A673 (cell line): Measurements from ENCODE around the gene ASB10. TPM values are rescaled to one million over a fixed set of nuclear protein-coding genes. Genes with fewer than 3 reads are reported as not detected.

Experiments
- BruUV-seq: library from RNA; stranded (reverse); fragments of 400-500 nt; replicated peaks from 2 replicates; lab custom pipeline; 2021; lab: Mats Ljungman, UMichigan
- CTCF ChIA-PET: fragments of 300-600 bp; sonication (Branson Sonifier 250); formaldehyde crosslinking; loops from one replicate; lab custom pipeline; 2022; ENCODE audit warnings: antibody characterized with exemption; lab: Charles Lee
- POLR2A ChIA-PET: fragments of 300-600 bp; sonication (Branson Sonifier 250); formaldehyde crosslinking; loops from one replicate; lab custom pipeline; 2022; ENCODE audit warnings: antibody characterized with exemption; ENCODE audit not compliant: low non-redundant PET; lab: Charles Lee
- DNase-seq: peaks from one replicate; pipeline ENCODE4 v3.0.0-alpha.2; 2015; ENCODE audit warnings: low spot score
- H3K27ac ChIP-seq: fragments of 200-600 bp; sonication (generic); 2 replicates; pipeline ENCODE4 v1.5.1; 2016; ENCODE audit warnings: mixed run types, low read depth, mild to moderate bottlenecking, mixed read lengths, antibody characterized with exemption, low read length; ENCODE audit not compliant: poor library complexity, severe bottlenecking
- H3K27me3 ChIP-seq: fragments of 200-600 bp; sonication (generic); replicated peaks from 2 replicates; pipeline ENCODE4 v1.6.1; 2017; ENCODE audit warnings: mixed run types, low read depth, mild to moderate bottlenecking, mixed read lengths, antibody characterized with exemption, low read length; ENCODE audit not compliant: insufficient read depth, poor library complexity
- H3K36me3 ChIP-seq: fragments of 200-600 bp; sonication (generic); 2 replicates; pipeline ENCODE4 v1.6.1; 2016; ENCODE audit warnings: mixed run types, mild to moderate bottlenecking, mixed read lengths, antibody characterized with exemption, low read length; ENCODE audit not compliant: insufficient read depth, poor library complexity, severe bottlenecking
- H3K4me1 ChIP-seq: fragments of 200-600 bp; sonication (generic); 2 replicates; pipeline ENCODE4 v1.6.1; 2017; ENCODE audit warnings: mixed run types, mild to moderate bottlenecking, mixed read lengths, antibody characterized with exemption, low read length; ENCODE audit not compliant: insufficient read depth, poor library complexity, severe bottlenecking
- H3K4me3 ChIP-seq: fragments of 200-600 bp; sonication (generic); 2 replicates; pipeline ENCODE4 v1.5.1; 2016; ENCODE audit warnings: low read depth, mixed run types, mild to moderate bottlenecking, mixed read lengths, low read length; ENCODE audit not compliant: poor library complexity, severe bottlenecking
- H3K9me3 ChIP-seq: fragments of 200-600 bp; sonication (generic); 2 replicates; pipeline ENCODE4 v1.6.1; 2016; ENCODE audit warnings: mixed run types, low read depth, mild to moderate bottlenecking, mixed read lengths, antibody characterized with exemption, low read length; ENCODE audit not compliant: poor library complexity, severe bottlenecking
- CTCF ChIP-seq: fragments of 300-800, 200-600 bp; sonication (generic); conservative IDR thresholded peaks from 2 replicates; pipeline ENCODE4 v1.5.1; 2017; ENCODE audit warnings: low read depth, mild to moderate bottlenecking, antibody characterized with exemption, low read length, moderate library complexity, mixed read lengths
- EZH2 ChIP-seq: fragments of 200-600 bp; sonication (generic); IDR thresholded peaks from 2 replicates; pipeline ENCODE4 v1.6.1; 2017; ENCODE audit warnings: borderline replicate concordance, low read depth, mild to moderate bottlenecking, mixed read lengths, antibody characterized with exemption, low read length; ENCODE audit not compliant: poor library complexity, severe bottlenecking
- intact Hi-C: fragments of 100-400 bp; cut with micrococcal nuclease; formaldehyde crosslinking; loops from one replicate; pipeline ENCODE4 v1.10.0; 2022; ENCODE audit not compliant: unreplicated experiment
- total RNA-seq: library from RNA; stranded (reverse); gene quantifications from 2 replicates; pipeline ENCODE4 v1.2.3, GENCODE V29; 2021

The ASB10 gene
- total RNA-seq, 1 experiment from 2014 or later: not detected

DNA sequence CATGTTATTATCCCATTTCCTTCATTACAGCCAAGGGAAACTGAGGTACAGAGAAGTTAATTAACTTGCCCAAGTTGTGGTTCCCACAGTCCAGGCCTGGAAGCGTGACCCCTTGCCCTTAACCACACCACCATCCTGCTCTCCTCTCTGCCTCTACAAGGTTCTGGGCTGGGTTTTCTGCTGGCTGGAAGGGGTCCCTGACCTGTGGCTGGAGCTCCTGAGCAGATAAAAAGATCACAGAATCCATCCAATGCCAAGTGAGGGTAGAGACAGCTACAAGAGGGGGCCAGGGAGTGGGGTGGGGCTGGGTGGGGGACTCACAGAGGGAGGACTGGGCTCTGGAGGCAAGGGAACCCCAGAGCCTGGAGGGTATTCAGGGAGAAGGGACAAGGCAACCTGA lies 9.7 kb downstream of the ASB10 start:
- no peak overlapping the region for H3K4me3 ChIP-seq
- intact Hi-C loops: no loop called here
- ChIA-PET POLR2A (no interaction called here), CTCF (no interaction called here)
- no peak for TF ChIP-seq EZH2
- TF ChIP-seq CTCF: no peak
- no peak for DNase-seq
- H3K4me1 ChIP-seq: no peaks in the 10 kb centered on the region
- no TSS peak for BruUV-seq
- no peaks in the 10 kb centered on the region for H3K36me3 ChIP-seq
- H3K9me3 ChIP-seq: no peaks in the 10 kb centered on the region
- no peak overlapping the region for H3K27ac ChIP-seq
- H3K27me3 ChIP-seq: no peaks in the 10 kb centered on the region

DNA sequence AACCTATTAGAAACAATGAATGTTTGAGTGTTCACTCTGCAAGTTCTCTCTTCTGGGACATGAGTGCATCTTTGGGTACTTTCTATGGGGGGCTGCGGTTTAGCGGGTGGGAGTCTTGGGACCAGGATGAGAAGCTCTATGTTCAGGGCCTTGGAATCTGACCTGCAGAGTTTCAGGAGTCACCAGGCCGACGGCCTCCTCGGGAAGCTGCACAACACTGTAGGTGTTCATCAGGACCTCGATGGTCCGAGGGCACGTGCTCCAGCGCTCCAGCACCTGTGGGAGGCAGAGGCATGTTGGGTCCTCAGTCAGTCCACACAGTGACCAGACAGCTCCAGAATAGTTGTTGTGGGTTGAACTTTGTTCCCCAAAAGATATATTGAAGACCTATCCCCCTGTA lies 10.6 kb downstream of the ASB10 start:
- intact Hi-C loops: no loop called here

GRCh38 chr7:151175793-151176311 lies 11.2 kb downstream of the ASB10 start:
- intact Hi-C loops: no loop called here
- H3K9me3 ChIP-seq: no peaks in the 10 kb centered on the region
- CTCF ChIA-PET: no interaction called here
- DNase-seq: no peak
- no peaks in the 10 kb centered on the region for H3K4me1 ChIP-seq
- TF ChIP-seq CTCF (no peak), EZH2 (no peak)
- no peak overlapping the region for H3K27ac ChIP-seq
- no peaks in the 10 kb centered on the region for H3K27me3 ChIP-seq
- H3K4me3 ChIP-seq: no peak overlapping the region
- POLR2A ChIA-PET: no interaction called here
- BruUV-seq: no TSS peak
- no peaks in the 10 kb centered on the region for H3K36me3 ChIP-seq

More for the DNA sequence above, 10.6 kb downstream of the ASB10 start:
- no peak for TF ChIP-seq CTCF
- no peak for TF ChIP-seq EZH2
- BruUV-seq: no TSS peak
- Histone ChIP-seq H3K4me1 (no peaks in the 10 kb centered on the region), H3K4me3 (no peak overlapping the region), H3K9me3 (no peaks in the 10 kb centered on the region), H3K27ac (no peak overlapping the region), H3K27me3 (no peaks in the 10 kb centered on the region), H3K36me3 (no peaks in the 10 kb centered on the region)
- ChIA-PET POLR2A (no interaction called here), CTCF (no interaction called here)
- no peak for DNase-seq
